ENCODE results near the gene PDE4D.
"Not testable (repeated sequence)": the region's sequence is repeated elsewhere in the genome, so short reads cannot be mapped to it uniquely, and the experiment has no call there.

Gene PDE4D

DNA sequence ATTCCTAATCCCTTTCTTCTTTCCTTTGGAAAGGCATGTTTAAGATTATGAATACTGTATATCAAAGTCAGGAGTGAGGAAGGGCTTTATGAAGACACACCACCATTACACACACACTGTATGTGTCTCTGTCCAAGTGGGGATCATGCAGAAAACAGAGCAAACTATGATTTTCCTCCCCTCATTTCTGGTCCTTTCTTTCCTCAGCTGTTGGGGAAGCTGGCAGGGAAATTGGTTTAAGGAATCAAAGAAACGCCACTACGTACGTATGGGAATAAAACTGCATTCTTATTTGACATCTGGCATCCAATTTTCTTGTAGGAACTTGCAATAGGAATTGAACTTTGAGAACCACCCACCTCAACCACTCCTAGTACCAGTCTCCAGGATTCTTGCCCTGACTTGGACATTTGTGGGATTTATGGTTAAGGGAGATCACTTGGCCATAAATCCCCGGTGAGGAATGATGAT lies 125.8 kb downstream of the PDE4D start:
- no peak for FAIRE-seq

DNA sequence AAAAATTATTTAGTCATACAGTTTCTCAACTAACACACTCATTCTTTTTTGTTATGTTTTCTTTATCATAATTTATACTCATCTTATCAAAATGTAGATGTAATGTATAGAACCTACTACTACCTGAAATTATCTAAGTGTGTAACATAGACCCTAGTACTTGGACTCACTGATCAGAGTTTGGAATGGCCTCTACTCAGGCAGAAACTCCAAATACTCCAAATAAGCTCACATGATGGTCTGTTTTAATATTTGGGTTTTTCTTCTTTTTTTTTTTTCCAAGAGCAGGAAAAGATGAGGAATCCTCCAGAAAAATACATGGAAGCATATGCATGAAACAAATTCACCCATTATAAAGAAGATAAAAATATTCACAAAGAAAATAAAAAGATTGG lies 126.3 kb downstream of the PDE4D start:
- FAIRE-seq: no peak

DNA sequence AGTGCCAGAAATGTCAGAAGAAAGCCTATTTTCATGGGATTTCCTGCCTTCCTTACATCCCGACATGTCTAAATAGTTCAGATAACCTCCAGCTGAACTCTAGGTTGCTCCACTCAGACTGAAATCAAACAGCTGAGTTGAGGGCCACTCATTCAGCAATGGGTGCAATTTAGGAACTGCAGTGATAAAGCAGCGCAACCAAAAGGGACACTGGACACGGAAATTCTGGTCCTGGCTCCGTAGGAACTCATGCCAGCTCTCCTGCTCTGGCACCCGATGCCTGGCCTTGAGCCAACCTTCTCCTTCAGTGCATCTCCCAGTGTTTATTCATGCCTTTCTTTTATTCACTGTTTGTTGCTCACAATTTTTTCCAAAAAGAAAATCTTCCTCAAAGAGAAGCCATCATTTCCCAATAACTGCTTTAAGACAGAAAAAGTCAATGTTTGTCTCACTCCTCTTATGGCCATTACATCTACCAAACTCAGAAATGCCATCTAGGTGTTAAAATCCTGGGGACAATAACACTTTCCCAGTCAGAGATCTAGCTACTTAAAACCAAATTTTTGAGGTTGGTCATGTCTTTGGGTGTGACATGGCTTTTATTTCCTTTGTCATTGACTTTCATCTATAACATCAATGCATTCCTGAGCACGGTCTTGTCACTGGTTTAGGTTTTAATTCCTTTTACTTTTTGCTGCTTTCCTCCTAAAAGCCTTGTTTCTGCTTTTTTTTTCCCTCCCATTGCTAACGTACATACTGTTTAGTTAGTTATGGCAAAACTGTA lies 126.9 kb downstream of the PDE4D start:
- FAIRE-seq: no peak

DNA sequence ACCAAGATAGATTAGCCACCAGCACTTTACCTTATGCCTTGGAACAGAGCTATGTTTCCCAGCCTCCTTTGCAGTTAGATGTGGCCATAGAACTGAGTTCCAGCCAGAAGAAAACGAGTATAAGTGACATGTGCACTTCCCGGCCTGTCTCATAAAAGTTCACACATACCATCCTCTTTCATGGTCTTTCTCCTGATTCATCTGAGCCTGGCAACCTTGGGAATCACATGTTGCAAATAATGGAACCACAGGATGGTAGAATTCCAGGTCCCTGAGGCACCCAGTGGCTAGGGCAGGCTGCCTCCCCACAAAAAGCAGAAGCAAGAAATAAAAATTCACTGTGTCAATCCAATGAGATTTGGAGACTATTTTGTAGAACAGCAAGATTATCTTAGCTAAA lies 128.1 kb downstream of the PDE4D start:
- FAIRE-seq: no peak

DNA sequence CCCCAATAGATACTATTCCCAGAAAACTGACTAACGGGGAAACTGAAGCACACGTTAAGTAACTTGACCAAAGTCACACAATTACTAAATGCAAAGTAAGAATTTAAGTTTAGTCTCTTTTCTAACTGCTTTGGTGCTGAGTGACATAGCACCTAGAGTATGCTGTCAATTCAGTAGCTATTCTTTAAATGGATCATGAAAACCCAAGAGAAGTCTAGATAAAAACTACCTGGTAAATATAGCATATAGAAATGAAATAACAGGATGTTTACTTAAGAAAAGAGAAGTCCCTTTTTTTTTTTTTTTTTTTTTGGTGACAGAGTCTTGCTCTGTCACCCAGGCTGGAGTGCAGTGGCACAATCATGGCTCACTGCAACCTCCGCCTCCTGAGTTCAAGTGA lies 129.2 kb downstream of the PDE4D start:
- no peak for FAIRE-seq

DNA sequence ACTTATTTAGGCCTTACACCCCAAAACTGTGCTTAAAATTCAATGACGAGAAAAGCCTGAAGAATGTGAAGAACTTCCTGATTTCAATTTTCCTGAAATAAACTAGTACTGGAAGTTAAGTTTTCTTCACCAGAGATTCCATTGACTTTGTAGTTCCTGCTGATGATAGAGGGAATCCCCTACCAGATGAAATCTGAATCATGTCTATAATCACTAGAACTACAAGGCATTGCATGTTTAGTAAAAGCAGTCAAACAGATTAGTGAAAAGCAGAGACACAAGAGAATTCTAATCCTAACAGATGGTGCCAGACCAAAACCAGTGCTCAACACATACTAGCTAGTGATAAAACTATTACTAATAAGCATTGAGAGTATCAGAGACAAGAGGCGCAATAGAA lies 130.0 kb downstream of the PDE4D start:
- no peak for FAIRE-seq

DNA sequence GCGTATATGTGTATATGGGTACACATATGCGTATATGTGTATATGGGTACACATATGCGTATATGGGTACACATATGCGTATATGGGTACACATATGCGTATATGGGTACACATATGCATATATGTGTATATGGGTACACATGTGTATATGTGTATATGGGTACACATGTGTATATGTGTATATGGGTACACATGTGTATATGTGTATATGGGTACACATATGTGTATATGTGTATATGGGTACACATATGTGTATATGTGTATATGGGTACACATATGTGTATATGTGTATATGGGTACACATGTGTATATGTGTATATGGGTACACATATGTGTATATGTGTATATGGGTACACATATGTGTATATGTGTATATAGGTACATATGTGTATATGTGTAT lies 131.3 kb downstream of the PDE4D start:
- FAIRE-seq: not testable (repeated sequence)

DNA sequence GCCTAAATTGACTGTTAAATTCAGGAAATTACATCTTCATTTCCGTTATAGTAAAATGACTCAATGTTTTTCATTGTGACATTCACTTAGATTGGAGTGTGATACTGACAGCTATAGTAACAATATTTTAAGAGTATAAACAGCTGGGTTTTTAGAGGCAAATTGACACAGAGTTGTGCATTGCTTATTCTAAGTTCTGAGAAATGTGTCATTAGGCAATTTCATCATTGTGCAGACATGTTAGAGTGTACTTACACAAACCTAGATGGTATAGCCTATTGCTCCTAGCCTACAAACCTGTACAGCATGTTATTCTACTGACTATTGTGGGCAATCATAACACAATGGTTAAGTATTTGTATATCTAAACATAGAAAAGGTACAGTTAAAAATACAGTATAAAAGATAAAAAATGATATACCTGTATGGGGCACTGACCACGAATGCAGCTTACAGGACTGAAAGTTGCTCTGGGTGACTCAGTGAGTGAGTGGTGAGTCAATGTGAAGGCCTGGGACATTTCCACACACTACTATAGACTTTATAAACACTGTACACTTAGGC lies 132.7 kb downstream of the PDE4D start:
- FAIRE-seq: no peak

DNA sequence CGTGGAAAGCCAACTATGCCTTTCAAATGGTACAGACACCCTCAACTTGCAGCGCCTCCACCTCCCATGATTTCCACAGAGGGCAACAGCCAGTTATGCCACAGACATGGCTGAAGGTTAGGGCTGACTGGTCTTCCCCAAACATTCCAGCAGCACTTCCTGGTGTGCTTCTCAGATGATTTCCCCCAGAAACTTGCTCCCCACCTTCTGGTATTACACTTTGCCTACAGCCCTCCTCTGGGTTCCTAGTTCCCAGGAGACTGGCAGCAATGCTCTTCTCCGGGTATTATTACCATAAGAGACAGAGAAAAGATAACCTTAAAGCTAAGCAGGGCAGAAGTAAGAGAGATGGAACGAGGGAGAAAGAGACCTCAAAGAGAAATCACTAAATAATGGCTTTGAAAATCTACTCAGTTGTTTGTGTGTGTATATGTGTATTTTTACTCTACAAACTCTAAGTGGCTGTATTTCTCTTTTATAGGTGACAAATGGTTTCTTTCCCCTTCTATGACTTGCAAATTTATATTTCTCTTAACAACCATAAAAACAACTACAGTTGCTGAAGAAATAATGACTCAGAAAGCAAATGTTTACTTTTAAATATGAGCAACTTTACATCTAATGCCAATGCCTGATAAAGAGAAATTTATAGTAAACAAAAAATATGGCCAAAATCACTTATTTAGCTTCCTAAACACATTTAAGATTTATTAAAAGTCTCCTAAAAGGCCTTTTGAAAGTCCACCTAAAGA lies 133.8 kb downstream of the PDE4D start:
- no peak for FAIRE-seq

DNA sequence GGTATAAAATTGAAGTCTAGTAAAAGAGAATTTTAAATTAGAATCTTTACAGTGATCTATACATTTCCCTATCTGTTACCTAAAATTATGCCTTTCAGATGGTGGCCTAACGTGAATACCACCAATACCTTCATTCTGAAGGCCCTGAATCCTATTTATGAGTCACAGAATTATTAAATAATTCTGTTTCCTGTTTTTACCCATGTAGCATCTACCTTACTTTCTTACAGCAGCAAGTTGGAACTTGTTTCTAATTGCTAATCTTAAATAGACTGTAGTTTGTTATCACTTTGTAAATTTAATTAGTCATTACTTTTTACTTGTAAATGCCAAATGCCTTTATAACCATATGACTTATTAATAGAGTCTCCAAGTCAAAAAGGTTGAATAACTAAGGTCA lies 135.0 kb downstream of the PDE4D start:
- no peak for FAIRE-seq

DNA sequence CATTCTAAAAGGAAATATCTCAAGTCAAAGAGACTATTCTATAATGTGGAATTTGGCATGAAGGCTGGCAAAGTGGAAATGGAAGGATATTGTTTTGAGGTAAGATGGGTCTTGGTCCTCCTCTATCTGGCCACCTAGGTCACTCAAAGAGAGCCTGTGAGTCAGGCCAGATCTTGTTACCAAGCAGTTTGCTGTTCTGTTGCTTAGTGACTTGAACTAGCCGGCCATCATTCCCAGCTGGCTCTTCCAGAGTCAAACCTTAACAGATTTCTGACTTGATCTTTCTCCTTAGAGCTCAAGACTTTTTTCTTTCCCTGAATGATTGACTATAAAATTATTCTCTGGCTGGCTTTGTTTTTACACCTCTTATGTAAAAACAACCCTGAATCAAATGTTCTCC lies 136.1 kb downstream of the PDE4D start:
- no peak for FAIRE-seq

DNA sequence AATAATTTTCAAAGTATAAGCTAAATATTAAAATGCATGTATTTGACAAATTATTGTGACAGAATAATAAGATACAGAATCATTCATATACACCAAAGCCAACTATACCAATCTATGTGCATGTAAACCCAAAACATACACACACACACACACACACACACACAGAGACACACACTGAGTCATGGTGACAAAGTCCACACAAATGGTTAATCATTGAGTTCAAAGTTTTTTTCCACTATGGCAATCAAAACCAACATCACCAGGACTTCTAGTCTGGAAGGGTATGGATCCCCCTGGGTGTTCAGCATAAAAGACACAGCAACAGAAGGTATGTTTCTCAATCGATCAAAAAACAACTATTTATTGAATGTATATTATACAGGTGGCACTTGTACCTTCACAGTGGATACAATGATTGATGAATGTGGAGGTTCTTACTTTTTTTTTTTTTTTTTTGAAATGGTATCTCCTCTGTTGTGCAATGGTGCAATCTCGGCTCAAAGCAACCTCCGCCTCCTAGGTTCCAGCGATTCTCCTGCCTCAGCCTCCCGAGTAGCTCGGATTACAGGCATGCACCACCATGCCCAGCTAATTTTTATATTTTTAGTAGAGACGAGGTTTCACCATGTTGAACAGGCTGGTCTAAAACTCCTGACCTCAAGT lies 137.0 kb downstream of the PDE4D start:
- FAIRE-seq: no peak

DNA sequence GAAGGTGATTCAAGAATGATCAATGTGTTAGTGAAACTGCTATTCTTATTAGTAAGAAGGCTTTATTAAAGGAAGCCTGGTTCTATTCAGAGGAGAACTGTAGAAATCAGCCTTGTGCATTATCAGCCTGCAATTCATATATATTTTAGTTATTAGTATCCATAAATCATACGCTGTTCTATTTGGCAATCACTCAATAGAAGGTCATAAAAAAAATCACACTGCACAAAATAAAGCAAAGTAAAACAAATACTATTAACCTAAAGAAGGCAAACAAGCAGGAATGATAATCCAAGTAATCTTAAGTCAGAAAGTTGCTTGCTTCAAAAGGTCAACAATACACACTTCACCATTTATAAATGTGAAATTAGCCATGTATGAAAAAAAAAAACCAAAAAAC lies 138.1 kb downstream of the PDE4D start:
- FAIRE-seq: no peak

DNA sequence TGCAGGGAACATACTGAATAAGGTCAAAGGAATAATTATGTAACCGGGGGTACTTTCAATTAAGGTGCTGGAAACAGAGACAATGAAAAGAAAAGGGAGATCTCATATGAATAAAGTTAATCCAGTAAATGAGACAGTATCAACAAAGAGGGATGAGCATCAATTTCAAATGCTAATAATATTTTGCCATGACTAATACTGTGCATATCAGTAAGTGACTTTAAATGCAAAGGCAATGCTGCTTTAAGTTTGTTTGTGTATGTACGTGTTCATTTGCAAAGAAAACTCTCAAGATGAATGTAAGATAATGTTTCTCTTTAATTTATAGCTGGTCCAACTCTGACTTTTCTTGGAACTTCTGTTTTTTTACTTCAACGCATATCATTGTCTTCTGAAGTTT lies 139.9 kb downstream of the PDE4D start:
- no peak for FAIRE-seq

DNA sequence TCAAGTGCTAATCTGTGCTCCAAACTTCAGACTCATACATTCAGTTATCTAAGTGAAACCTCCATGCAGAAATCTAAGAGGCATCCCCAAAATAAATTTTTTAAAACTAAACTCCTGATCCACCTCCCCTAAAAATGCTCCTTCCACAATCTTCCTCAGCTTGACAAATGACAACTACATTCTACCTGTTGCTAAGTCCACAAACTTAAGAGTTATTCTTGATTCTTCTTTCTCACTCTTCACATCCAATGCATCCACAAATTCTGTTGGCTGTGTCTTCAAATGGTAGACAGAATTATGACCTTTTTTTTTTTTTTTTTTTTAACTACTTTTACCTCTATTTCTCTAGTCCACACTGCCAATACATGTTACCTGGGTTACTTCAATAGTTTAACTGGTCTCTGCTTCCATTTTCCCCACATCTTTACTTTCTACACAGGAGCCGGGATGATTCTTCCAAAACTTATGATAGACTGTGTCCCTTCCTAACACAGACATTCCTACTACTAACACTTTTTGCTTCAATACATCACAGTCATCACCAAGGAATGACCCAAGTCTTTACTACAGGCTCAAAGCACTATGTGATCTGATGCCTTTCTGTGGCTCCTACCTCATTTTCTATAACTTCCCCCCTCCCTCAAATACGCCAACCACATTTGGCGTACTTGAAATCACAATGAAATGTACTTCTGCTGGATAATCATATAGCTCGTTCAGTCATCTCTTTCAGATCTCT lies 143.6 kb downstream of the PDE4D start:
- FAIRE-seq: no peak

DNA sequence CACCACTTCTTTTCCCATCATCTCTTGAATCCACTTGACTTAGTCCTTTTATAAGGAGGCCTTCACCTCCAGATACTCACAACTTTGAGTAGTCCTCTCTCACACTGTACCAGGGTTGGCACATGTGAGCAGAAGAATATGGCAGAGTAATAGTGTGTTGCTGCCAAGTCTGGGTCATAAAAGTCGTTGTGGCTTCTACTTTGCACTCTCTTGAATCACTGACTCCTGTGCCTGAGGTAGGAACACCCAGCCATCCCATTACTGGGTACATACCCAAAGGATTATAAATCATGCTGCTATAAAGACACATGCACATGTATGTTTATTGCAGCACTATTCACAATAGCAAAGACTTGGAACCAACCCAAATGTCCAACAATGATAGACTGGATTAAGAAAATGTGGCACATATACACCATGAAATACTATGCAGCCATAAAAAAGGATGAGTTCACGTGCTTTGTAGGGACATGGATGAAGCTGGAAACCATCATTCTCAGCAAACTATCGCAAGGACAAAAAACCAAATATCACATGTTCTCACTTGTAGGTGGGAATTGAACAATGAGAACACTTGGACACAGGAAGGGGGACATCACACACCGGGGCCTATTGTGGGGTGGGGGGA lies 145.4 kb downstream of the PDE4D start:
- FAIRE-seq: not testable (repeated sequence)

DNA sequence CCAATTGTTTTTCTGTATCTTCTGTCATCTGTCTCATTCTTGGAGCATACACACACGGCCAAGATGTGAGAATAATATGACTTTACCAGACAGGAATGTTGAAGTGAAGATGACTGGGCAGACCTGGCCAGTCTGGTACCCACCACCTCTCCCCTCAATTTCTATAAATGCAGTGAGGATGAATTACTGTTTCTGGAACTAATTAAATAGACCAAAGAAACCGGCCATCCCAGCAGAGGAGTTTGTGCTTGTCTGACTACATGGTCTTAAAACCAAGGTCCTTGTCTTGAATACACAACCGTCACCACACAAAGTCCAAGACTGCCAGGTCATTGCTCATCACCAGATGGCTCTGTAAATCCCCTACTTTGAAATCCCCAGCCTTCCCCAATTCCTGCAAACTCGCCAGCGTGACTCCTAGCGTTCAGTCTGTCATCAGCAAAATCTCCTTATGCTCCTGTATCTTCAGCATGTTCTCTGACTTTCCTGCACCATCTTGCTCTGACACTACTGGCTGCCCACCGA lies 147.2 kb downstream of the PDE4D start:
- no peak for FAIRE-seq

DNA sequence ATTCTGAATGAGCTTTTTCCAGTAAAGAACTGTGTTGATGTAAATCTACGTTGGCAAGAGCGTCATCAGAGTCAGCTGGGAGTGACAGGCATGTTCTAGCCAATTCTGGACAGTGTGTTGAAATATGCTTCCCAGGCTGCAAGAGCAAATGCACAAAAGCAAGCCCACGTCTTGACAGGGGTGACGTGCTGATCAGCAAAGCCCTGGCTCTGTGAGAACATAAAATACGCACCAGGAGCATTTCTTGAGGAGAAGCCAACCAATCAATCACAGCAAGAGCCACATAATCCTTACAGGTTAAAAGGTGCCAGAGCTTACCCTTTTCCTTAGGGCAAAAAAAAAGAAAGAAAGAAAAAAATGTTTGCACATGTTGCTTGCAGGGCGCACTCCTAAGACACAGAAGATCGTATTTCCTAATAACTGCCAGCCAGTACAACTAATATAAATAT lies 148.1 kb downstream of the PDE4D start:
- FAIRE-seq: no peak

DNA sequence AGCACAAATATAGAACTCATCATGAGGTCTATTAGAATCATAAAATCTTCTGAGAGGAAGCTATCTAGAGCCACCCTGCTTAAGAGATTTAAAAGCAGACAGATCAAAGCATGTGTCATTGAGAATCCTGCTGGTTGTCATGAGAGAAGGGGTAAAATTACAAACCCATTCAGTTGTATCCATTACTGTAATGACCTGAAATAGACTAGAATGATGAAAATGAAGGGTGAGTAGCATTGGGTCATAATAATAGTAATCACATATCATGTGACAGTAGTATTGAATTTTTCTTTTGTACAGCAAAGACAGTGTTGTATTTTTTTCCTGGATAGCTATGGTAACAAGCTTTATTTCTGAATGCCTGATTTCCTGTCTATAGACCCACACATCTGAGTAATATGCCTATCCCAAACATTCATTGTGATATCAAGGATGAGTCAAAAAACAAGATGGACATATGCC lies 149.0 kb downstream of the PDE4D start:
- FAIRE-seq: no peak

DNA sequence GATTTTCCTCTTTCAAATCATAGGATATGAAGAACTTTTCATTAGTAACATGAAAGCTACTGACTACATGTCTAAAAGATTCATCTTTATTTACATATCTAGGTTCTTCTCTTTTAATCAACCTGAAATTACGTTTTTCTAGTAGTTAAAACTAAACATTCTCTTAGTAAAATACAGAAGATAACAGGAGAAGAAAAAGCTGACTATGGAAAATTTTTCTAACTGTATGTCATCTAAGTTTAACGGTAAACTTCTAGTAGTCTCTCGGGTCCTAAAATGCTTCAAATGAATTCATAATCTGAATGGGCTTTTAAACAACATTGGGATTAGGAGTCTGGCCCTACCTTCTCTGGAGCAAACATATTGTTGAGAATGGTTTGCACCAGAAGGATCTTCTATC lies 151.9 kb downstream of the PDE4D start:
- no peak for FAIRE-seq

DNA sequence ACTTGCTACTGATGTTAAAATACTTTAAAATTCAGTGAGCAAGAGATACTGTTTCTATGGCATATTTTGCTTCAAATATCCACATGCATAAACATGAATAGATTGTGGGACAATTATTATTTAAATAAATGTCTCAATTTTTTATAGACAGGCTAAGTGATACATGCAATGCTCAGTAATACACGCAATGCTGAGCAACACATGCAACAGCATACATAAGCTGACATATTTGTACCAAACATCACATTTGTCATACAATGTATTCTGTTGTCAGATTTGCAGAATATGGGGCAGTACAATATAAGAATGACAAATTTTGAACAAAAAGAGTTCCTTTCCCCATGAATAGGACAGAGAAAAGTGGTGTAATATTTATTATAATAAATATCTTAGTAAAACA lies 155.5 kb downstream of the PDE4D start:
- no peak for FAIRE-seq

DNA sequence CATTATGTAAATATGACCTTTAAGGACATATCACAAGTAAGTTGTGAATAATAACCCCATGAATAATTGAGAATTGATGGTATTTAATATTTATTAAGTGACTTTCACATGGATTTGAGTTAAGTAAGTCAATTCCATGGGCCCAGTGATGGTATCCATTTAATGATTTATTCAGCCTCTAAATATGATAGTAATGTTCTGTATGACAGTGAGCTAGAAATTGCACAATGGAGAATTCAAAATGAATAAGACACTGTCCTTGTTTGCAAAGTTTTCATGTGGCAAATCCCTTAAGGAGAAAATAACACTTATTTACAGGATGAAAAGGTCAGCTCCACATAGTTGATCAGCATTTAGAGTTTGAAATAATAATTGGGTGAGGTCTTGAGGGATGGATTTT lies 160.7 kb downstream of the PDE4D start:
- no peak for FAIRE-seq

All from A204.1 (cell line).